HG02938 (cell line): Measurements from ENCODE around the gene TENT5A.
"Not testable (repeated sequence)": the region's sequence is repeated elsewhere in the genome, so short reads cannot be mapped to it uniquely, and the experiment has no call there.

Experiments used
- ATAC-seq: cut with Tn5 transposase; IDR thresholded peaks from one replicate; pipeline ENCODE4 v1.9.1; 2021; ENCODE audit warnings: mild to moderate bottlenecking, moderate library complexity; ENCODE audit not compliant: unreplicated experiment

TENT5A gene

DNA sequence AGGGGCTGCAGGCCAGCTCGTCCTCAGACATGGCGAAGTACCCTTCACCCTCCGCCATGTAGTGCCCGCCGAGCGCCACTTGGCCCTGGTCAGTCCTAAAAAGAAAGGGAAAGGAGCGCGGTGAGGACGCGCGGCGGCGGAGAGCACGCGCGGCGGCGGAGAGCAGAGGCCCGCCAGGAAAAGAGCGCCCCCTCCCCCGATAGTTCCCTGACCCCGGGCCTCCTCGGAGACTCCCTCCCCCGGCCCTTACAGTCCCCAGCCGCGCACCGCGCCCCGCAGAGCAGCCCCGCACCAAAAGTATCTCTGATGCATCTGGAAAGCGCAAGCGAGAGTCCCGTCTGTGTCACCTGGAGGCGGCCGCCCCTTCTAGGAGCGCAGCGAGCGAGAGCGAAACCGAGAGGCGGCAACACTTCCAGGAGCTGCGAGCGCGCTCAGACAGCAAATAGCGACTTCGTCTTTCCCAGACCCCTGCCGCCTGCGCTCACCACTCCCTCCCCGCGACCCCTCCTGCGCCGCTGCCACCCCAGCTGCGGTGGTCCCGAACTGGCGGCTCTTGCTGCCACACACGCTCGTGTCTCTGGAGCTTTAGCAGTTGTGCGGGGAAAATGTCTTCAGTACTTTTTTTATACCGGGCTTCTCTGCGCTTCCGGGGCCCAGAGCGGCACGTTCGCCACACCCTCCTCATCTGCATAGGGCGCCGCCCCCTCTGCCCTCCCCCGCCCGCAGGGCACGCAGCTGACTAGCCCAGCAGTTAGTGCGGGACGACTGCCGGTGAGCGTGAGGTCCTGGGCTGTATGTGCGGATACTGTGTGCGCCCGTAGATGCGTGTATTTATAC lies at the start of gene TENT5A:
TENT5A (minus strand) TSS at position 598 of the 837 bp plus-strand sequence; CDS start at position 58, 540 bp downstream.
- ATAC-seq: peak; percentile 76

DNA sequence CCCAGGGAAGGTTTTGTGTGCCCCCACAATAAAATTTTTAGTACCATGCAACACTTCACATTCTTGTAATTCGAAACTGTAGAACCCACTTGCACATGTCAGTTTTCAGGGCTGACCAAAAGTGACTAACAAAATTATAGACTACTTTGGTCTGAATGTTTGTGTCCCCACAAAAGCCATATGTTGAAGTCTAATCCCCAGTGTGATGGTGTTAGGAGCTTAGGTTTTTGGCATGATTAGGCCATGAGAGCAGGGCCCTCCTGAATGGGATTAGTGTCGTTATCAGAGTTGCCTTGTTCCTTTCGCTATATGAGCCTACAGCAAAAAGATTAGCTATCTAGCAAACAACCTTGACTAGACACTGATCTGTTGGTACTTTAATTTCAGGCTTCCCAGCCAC lies 49.0 kb upstream of the TENT5A start:
- ATAC-seq: no peak

DNA sequence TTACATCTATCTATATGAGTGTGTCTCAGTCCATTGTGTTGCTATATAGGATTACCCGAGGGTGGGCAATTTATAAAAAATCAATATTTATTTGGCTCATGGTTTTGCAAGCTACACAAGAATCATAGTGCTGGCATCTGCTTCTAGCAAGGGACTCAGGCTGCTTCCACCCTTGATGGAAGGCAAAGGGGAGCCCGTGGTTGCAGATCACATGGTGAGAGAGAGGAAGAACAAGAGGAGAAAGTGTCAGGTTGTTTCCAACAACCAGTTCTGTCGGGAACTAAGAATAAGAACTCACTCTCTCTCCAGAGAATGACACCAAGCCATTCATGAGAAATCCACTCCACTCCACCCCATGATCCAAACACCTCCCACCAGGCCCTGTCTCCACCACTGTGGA lies 48.2 kb upstream of the TENT5A start:
- no peak for ATAC-seq

DNA sequence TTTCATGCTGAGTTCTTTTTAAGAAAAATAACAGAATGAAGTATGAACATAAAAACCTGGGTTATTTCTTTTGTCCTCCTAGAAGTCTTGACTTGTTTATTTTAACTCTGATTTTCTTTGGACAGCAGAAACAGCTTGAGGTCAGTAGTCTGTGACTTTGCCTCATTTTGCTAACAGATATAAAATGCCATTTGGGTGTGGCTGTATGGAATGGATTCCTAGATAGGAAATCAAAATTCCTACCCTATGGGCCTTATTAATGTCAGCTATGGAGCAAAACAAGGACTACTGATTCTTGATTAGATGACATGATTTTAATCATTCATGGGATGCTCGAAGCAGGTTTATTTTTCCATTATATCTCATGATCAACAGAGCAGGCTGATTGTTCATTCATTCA lies 46.8 kb upstream of the TENT5A start:
- ATAC-seq: no peak

DNA sequence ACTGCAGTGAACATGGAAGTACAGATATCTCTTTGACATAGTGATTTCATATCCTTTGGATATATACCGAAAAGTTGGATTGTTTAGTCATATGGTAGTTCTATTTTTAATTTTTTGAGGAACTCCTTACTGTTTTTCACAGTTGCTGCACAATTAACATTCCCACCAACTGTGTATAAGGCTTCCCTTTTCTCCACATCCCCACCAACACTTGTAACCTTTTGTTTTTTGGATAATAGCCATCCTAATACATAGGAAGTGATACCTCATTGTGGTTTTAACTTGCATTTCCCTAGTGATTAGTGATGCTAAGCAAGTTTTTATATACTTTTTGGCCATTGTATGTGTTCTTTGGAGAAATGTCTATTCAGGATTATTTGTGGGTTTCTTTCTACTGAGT lies 45.1 kb upstream of the TENT5A start:
- ATAC-seq: no peak

DNA sequence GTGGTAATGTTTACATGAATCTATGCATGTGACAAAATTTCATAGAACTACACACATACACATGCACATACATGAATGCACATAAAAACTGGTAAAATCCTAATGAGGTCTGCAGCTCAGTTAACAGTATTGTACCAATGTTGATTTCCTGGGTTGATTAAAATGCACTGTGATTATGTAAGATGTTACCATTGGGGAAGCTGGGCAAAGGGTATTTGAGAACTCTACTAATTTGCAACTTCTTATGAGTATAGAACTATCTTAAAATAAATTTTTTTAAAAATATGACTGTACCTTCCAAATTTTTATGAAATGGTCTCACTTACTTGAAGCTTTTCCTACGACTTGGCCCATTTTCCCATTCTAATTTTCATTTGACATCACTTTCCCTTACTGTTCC lies 43.4 kb upstream of the TENT5A start:
- ATAC-seq: no peak

DNA sequence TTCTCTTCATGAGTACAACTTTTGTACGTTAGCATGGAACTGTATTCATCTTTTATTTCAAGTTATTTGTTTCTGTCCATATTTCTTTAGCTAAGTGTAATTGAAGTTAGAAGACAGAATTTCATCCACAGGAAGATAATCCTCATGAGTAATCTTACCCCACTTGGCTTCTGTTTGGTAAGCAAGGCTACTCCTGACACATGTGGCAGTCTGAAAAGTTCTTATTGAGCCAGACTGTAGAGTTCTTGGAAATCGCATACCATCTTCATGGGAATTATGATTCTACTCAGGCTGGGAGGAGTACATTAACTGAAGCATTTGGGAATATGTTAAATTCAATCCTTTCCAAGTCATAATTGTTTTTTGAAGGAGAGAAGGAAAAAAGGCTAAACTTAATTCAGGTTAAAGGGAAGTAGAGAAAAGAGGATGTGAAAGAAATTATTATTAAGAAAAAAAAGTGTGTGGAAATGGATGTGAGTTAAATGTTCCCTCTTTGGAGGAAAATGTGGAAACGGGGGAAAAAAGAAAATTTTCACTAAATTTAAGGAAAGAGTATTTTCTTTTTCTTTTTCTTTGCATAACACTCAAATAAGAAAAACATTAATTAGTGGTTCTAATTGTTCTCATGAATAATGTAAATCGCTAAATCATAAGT lies 41.5 kb upstream of the TENT5A start:
- ATAC-seq: no peak

DNA sequence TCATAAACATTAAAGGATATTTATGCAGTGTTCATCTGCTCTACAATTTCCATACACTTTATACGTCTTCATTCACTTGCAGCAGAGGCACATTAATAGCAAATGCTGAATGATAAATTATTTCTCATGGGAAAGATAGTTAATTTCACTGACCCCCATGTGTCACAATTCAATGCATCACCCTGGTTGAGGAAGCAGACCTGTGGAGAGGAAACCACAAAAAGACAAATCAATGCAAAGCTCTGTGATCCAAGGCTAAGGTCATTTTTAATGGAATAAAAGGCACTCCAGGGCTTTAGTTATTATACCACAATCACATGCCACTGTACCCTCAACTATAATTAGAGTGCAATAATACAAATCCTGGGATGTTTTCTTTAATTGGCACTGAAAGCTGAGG lies 40.3 kb upstream of the TENT5A start:
- no peak for ATAC-seq

DNA sequence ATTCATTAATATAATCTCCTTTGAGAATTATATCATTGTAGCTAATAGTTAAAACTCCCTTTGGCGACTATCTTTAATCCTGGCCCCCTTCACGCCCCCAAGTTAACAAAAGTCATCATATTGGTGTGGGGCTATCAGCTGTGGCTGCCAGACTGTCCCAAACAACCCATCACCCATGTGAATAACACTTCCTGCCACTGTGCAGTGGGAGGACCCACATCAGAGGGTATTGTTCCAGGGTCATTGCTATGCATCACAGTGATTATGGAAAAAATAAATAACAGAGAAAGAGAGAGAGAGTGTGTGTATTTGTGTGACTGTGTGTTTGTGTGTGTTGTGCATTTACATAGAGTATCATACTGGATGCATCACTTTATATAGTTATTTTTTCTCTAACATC lies 39.3 kb upstream of the TENT5A start:
- no peak for ATAC-seq

DNA sequence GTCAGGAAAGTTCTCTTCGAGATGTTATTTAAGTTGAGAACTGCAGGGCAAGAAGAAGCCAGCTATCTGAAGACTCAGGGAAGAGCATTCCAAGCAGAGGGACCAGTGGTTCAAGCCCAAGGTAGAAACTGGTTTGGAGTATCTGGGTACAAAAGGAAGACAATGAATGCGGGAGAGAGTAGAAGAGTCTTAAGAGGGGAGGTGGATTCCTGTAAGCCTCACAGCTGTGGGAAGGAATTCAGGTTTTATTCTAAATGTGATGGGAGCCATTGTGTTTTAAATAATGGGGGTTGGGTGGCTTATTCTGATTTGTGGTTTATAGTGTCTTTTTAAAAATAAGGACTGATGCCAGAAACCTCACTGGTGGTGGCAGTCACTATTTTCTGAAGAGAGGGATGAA lies 37.6 kb upstream of the TENT5A start:
- ATAC-seq: no peak

DNA sequence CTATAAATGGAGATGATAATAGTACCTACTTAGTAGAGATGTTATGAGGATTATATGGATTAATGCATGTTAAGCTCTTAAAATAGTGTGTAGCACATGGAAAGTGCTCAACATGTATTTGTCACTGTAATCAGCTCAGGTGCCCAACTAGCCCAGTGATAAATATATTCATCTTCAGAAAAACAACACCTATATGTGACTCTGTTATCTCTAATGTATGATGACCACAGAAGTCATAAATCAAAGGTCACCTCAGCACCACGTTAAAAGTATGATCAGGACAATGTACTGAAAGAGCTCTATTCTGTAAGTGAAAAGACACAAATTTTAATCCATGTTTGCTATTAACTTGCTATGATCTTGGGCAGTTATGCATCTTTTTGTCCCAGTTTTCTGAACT lies 36.8 kb upstream of the TENT5A start:
- ATAC-seq: no peak

DNA sequence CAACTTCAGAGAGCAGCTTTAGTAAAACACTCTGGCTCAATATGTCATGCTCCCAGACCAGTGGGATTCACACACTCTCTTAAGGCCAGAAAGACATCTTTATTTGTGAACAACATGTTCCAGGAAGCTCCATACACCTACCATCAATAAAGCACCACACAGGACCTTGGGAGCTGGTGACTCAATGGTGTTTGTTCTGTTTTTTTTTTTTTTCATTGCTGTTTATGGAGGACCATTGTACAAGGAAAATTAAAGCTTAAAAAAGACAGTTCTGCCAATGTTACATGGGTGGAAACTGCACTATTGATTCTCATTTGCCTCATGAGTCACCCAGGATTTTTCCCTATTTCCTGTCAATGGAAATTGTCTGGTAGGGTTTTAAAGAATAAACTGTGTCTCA lies 36.3 kb upstream of the TENT5A start:
- ATAC-seq: no peak

DNA sequence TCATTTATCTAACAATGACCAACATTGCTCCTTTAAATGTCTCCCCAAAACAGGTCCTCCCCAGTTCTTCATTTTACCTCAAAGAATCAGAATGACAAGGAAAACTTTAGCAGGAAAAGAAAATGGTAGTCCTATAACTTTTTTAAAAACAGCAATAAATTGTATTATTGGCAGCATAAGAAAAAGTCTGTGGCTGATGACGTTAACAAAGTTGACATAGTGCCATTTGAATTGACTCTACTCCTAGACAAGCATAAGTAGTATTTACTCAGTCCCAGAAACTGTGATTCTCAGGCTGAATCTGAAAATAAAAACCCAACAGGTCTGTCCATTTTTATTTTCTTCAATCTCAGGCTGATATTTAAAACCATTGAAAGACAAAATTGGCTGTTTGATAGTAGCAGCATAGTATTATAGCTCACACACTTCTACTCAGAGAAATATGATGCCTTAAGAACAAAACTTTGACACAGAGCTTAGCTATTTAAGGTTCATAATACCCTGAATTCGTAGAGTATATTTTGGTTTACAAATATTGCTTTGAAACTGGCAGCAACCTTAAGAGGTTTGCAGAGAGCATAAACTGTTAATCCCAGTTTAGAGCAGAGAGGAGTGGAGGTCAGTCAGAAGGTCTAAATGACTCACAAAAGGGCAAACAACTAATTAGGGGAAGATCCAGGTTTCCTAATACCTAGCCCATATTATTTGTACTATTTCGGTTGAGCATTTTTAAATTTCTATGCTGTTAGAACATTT lies 35.0 kb upstream of the TENT5A start:
- ATAC-seq: no peak

DNA sequence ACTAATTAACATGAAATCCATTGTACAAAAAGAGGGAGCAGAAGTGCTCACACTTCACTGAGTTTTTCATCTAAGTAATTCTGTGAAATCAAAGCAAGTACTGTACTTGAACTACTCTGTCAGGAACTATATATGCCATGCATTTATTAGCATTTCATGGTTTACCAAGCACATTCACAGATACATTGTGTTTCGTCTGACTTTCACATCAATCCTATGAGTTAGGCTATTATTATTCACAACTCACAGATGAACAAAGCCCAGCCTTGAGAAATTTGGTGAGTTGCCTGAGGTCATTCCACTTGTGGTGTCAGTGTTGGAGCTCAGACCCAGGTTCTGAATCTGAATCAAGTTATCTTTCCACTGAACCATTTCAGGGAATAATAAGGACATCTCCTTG lies 33.7 kb upstream of the TENT5A start:
- ATAC-seq: no peak

DNA sequence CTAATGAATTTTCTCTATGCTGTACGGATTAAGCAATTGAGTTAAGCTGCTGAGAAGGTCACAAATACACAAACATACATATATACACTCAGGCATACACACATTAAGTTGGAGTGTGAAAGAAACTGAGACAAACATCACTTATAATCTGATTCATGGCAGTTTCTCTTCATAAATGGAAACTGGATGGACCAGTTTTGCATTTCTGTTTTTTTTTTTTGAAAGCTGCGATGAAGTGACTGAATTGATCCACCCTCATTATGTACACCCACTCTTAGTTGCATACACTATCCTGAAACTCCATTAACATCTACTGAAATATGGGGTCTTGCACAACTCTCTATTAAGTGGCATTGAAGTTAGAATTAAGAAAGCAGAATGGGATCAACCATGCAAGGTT lies 32.9 kb upstream of the TENT5A start:
- no peak for ATAC-seq

DNA sequence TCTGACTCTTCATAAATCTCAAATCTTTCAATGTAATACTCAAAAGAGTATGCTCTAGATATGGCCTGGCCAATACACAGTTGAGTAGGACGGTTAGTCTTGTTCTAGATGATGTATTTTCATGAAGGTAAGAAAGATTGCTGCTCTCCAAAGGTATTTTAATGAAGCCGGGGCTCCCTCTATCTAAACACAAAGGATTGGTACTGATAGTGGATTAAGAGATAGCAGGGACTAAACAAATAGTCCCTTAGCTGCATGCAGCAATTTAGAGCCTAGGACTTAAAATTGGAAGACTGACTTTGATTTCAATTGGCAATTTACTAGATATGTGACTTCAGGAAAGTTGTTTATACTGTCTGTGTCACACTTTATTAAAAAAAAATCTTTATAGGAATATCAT lies 31.4 kb upstream of the TENT5A start:
- ATAC-seq: no peak

DNA sequence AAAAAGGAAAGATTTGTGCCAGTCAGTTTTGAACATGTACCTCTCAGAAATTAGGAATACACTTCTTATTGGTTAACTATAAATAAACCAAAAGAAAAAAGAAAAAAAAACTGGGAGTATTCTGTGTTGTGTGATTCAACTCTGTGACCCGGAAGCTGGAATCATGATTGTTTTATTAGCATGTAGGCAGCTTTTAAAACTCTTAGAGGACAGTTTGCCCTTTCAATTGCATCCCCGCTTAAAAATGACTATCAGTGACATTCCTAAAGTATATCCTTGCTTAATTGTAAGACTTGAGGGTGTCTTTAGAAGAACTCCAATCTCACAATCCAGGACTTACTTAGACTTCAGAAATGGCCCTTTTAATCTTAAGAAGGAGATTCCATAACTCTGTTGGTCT lies 29.1 kb upstream of the TENT5A start:
- no peak for ATAC-seq

DNA sequence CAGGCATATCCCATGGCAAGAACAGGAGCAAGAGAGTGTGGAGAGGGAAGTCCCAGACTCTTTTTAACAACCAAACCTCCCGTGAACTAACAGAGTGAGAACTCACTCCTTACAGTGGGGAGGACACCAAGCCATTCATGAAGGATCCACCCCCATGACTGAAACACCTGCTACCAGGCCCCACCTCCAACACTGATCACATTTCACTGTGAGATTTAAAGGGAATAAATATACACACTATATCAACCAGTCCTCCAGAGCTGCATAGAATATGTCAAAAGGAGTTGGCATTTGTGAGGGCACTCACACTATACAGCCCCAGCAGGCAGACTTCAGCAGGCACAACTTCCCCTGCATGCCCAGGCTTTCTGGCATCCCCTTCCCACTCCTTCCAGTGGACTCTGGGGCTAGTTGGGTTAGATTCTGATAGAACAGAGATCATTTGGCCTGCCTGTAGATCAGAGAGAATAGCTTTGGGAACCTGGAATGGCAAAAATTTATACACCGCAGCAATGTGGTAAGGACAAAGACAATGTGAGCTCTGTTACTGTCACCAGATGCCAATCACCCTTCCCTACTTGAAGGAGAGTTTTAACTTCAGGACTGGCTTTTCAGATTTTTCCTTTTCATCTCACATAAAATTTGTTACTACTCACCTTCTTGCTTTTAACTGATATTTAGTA lies 25.2 kb upstream of the TENT5A start:
- ATAC-seq: no peak

DNA sequence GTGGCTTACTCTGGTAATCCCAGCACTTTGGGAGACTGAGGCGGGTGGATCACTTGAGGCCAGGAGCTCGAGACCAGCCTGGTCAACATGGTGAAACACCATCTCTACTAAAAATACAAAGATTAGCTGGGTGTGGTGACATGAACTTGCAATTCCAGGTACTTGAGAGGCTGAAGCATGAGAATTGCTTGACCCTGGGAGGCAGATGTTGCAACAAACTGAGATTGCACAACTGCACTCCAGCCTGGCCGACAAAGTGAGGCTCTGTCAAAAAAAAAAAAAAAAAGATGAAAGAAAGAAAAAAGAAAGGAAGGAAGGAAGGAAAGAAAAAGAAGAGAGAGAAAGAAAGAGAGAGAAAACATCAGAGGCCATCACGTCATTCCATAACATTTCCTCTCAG lies 23.7 kb upstream of the TENT5A start:
- not testable (repeated sequence) for ATAC-seq

DNA sequence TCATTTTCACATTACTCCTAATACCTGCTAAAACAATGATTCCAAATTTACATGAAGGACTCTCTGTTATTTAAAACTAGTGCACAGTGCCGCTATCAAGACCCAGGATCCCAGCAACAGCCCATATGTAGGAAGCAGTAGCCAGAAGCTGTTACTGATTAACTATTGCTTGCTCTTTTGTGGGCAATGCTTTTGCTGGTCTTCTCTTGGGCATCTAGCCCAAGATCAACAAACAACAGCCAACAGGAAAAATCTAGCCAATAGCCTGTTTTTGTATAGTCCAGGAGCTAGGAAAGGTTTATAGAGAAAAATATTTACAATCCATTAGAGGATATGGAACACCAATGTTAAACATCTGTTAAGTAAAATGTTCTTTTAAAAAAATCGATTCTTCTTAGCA lies 22.1 kb upstream of the TENT5A start:
- ATAC-seq: no peak

DNA sequence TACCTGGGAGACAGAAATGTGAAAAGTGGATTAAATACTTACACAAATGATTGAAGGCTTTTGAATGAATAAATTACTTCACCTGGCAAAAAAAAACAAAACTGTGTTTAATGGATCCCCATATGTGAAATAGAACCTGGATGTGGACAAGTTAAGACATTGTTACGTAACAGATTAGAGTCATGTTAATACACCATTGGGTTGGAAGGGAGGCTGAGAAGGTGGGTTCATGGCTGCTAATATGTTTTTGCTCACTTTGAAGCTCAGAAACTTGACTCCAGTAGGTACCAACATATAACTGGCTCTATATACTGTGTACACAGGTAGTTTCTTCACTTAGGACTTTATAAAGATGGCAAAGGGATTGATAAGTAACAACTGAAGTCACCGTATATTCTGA lies 21.4 kb upstream of the TENT5A start:
- ATAC-seq: no peak
